Calu3 (cell line): ENCODE results near the gene NUP188. TPM values are rescaled to one million over a fixed set of nuclear protein-coding genes. Genes with fewer than 3 reads are reported as not detected.
A peak's percentile ranks its signal among the peaks of the same experiment; 100 is the strongest.

Experiments
- BruUV-seq: library from RNA; stranded (reverse); fragments of 400-500 nt; replicated peaks from 2 replicates; lab custom pipeline; 2021; lab: Mats Ljungman, UMichigan
- CTCF ChIA-PET: fragments of 300-600 bp; sonication (Branson Sonifier 250); formaldehyde crosslinking; loops from one replicate; lab custom pipeline; 2022; ENCODE audit warnings: antibody characterized with exemption; lab: Charles Lee
- DNase-seq: peaks from one replicate; pipeline ENCODE4 v3.0.0; 2022
- H3K27ac Mint-ChIP-seq: one replicate; pipeline ENCODE4 v1.8.0; 2022; ENCODE audit warnings: mixed read lengths; ENCODE audit not compliant: unreplicated experiment
- H3K27me3 Mint-ChIP-seq: one replicate; pipeline ENCODE4 v1.8.0; 2022; ENCODE audit warnings: mixed read lengths; ENCODE audit not compliant: unreplicated experiment
- H3K36me3 Mint-ChIP-seq: one replicate; pipeline ENCODE4 v1.8.0; 2022; ENCODE audit warnings: mild to moderate bottlenecking, moderate library complexity, mixed read lengths; ENCODE audit not compliant: insufficient read depth, unreplicated experiment
- H3K4me1 Mint-ChIP-seq: one replicate; pipeline ENCODE4 v1.8.0; 2022; ENCODE audit warnings: mild to moderate bottlenecking, low read depth, mixed read lengths; ENCODE audit not compliant: unreplicated experiment
- H3K4me3 Mint-ChIP-seq: one replicate; pipeline ENCODE4 v1.8.0; 2022; ENCODE audit warnings: mild to moderate bottlenecking, low read depth, moderate library complexity, mixed read lengths; ENCODE audit not compliant: unreplicated experiment
- H3K9me3 Mint-ChIP-seq: one replicate; pipeline ENCODE4 v1.8.0; 2022; ENCODE audit warnings: low read depth, mixed read lengths; ENCODE audit not compliant: unreplicated experiment
- CTCF ChIP-seq: fragments of 200-600 bp; IDR thresholded peaks from one replicate; pipeline ENCODE4 v1.8.0; 2022; ENCODE audit warnings: antibody characterized with exemption; ENCODE audit not compliant: unreplicated experiment
- intact Hi-C: fragments of 100-400 bp; cut with micrococcal nuclease; formaldehyde crosslinking; loops from one replicate; pipeline ENCODE4 v1.10.0; 2022; ENCODE audit not compliant: unreplicated experiment
- total RNA-seq: library from RNA; stranded (reverse); gene quantifications from 2 replicates; pipeline ENCODE4 v1.2.3, GENCODE V29; 2022

Gene NUP188
- total RNA-seq, 1 experiment from 2014 or later, result 34.3 TPM

- Mint-ChIP-seq H3K4me1 (no peaks in the 10 kb centered on the region), H3K36me3 (peaks cover 22% of the 10 kb centered on the region), H3K4me3 (no peak within 1 kb of the TSS), H3K27me3 (no peaks in the 10 kb centered on the region), H3K27ac (no peak within 1 kb of the TSS), H3K9me3 (no peaks in the 10 kb centered on the region)
- intact Hi-C loops, result no loop called here
- no TSS peak for BruUV-seq
- TF ChIP-seq CTCF, result no peak
- no peak for DNase-seq
- CTCF ChIA-PET, result interaction anchor here (0.6 kb wide), 1 partner anchor 83 kb away, joined by 5 read pairs; no protein-coding TSS in a partner anchor
These were observed 27.0 kb upstream of the NUP188 start, which contains the start of gene PHYHD1 for GRCh38 chr9:128920381-128921058. Gene PHYHD1 (plus strand): TSS chr9:128920982. CDS start chr9:128922324, 1,342 bp downstream.

DNA sequence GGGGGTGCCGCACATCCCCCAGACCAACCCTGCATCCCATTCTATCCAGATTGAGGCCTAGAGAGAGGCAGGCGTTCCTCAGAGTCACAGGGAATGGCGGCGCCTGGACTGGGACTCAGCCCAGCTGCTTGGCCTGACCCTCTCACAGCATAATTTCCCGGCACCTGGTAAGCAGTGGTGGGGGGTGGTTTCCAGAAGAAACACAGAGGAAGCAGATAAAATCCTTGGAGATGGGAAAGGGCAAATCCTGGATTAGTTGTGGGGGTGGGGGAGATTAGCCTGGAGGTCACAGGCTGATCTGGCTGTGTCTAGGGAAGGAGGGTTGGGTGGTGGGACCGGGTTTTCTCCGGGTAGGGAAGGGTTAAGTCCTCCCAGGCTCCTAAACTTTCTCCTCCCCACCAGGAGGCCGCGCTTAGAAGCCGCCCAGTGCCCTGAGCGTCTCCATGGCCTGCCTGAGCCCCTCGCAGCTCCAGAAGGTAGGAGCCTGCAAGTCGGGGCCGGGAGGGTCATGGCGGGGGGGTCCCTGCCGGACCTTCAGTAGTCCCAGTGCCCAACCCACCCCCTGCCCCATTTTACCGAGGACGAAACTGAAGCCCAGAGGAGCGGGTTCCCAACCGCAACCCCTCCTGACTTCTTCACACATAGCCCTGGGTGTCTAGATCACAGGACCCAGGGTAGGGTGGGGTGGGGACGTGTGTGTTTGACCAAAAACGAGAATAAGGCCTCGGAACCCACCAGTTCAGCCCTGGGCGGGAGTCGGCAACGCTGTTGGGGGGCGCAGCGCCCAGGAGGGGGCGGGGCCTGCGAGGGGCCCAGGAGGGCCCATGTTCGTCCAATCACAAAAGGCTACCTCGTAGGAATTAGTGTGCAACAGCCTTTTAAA, 25.4 kb upstream of the NUP188 start:
- intact Hi-C loops, result no loop called here
- TF ChIP-seq CTCF, result no peak
- H3K36me3 Mint-ChIP-seq, result peaks cover 14% of the 10 kb centered on the region
- CTCF ChIA-PET, result interaction anchor here (0.6 kb wide), 1 partner anchor 78 kb away, joined by 3 read pairs; no protein-coding TSS in a partner anchor
- no TSS peak for BruUV-seq
- no peak overlapping the region for H3K27ac Mint-ChIP-seq
- no peaks in the 10 kb centered on the region for H3K9me3 Mint-ChIP-seq
- DNase-seq, result no peak
- no peak overlapping the region for H3K4me3 Mint-ChIP-seq
- no peaks in the 10 kb centered on the region for H3K4me1 Mint-ChIP-seq
- H3K27me3 Mint-ChIP-seq, result no peaks in the 10 kb centered on the region

- H3K9me3 Mint-ChIP-seq, result no peaks in the 10 kb centered on the region
- no TSS peak for BruUV-seq
- no peak overlapping the region for H3K27ac Mint-ChIP-seq
- no peak for DNase-seq
- intact Hi-C loops, result no loop called here
- no peak overlapping the region for H3K4me3 Mint-ChIP-seq
- peaks cover 7% of the 10 kb centered on the region for H3K4me1 Mint-ChIP-seq
- no peak for TF ChIP-seq CTCF
- CTCF ChIA-PET, result interaction anchor here (1.0 kb wide), 1 partner anchor 11 kb away, joined by 4 read pairs; no protein-coding TSS in a partner anchor
- H3K36me3 Mint-ChIP-seq, result peaks cover 5% of the 10 kb centered on the region
- H3K27me3 Mint-ChIP-seq, result no peaks in the 10 kb centered on the region
These were observed 24.0 kb upstream of the NUP188 start for GRCh38 chr9:128923493-128923883.

DNA sequence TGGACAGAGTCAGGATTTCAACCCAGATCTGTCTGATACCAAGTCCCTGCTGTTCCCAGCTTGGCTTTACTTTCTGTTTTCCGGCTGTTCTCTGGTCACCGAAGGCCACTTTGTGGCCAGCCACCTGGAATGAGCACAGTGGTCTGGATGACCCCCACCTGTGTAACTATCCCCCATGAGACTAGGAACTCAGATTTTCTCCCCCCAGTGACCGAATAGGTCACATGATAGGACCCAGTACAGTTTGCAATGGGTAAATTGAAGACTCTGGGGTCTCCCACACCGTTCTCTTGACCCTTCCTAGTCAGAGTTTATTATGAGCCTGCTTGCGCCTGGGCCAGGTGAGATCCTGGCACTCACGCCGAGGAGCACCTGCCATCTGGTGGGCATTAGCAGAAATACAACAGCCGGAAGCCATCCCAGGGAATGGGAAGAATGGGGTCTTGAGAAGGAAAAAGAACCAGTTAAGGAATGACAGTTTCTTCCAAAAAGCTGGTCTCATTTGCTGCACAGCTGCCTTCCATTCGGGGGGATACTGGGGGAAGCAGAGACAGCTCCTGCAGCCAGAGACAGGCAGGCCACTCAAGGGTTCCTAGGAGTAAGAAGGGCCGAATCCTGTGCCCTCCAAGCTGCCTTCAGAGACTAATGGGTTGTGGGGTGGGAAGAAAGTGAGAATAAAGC, 19.6 kb upstream of the NUP188 start:
- peaks cover 7% of the 10 kb centered on the region for H3K4me1 Mint-ChIP-seq
- peak overlapping the region; percentile 39 for H3K27ac Mint-ChIP-seq
- peak; percentile 61 for DNase-seq

More for the DNA sequence above, 19.6 kb upstream of the NUP188 start:
- no TSS peak for BruUV-seq
- CTCF ChIA-PET, result interaction anchor here (0.6 to 1.5 kb wide), 4 partner anchors 15 to 98 kb away, joined by 3 to 4 read pairs (median 4); partner anchors contain the start of gene SPOUT1
- Mint-ChIP-seq H3K4me3 (no peak overlapping the region), H3K36me3 (no peaks in the 10 kb centered on the region), H3K9me3 (no peaks in the 10 kb centered on the region), H3K27me3 (no peaks in the 10 kb centered on the region)
- TF ChIP-seq CTCF, result peak; percentile 73
- intact Hi-C loops, result loop anchor here (1.0 to 5.0 kb wide), 3 partner anchors 46 to 76 kb away; partner anchors contain the start of genes KYAT1 and LRRC8A
